A549 (cell line): ENCODE measurements around the gene CBR3.

Source experiments
- CEBPB ChIP-seq, 2 experiments: fragments of >200 bp in 1 of 2; sonication (Bioruptor Twin) in 1 of 2; formaldehyde crosslinking in 1 of 2; IDR thresholded peaks; 2 replicates each; pipeline ENCODE4 v1.6.1; 2012 to 2016
- EP300 ChIP-seq, 2 experiments: fragments of >200 bp; sonication (Bioruptor Twin); formaldehyde crosslinking; IDR thresholded peaks; 2 replicates in 1 of 2; 3 replicates in 1 of 2; pipeline ENCODE4 v1.6.1; 2016 to 2017
- FOSL2 ChIP-seq, 2 experiments: fragments of 450-650 bp in 1 of 2; fragments of >200 bp in 1 of 2; sonication (Bioruptor Twin) in 1 of 2; formaldehyde crosslinking; IDR thresholded peaks; 2 replicates each; pipeline versions ENCODE4 v1.5.0 to v1.6.1; 2016 to 2020; ENCODE audit warnings: mild to moderate bottlenecking in 1 of 2, moderate library complexity in 1 of 2
- FOXS1 ChIP-seq: fragments of 250-450 bp; sonication (Bioruptor Pico); IDR thresholded peaks from 2 replicates; pipeline ENCODE4 v1.5.0; 2020; ENCODE audit warnings: mild to moderate bottlenecking, moderate library complexity
- MAZ ChIP-seq: fragments of 150-350 bp; IDR thresholded peaks from 2 replicates; pipeline ENCODE4 v1.6.1; 2014; ENCODE audit warnings: antibody characterized with exemption, low read depth, low read length, borderline replicate concordance
- MYC ChIP-seq: IDR thresholded peaks from 2 replicates; pipeline ENCODE4 v1.6.1; 2012; ENCODE audit warnings: mild to moderate bottlenecking, inconsistent platforms, low read length, improper control_type of control experiment, borderline replicate concordance
- POLR2A ChIP-seq: IDR thresholded peaks from 2 replicates; pipeline ENCODE4 v1.6.1; 2012; ENCODE audit warnings: mild to moderate bottlenecking, low read length
- POLR2AphosphoS2 ChIP-seq: conservative IDR thresholded peaks from 2 replicates; pipeline ENCODE4 v1.6.1; 2012; ENCODE audit warnings: low read length, improper control_type of control experiment, inconsistent platforms
- TP53 ChIP-seq: fragments of 250-450 bp; sonication (Bioruptor Pico); IDR thresholded peaks from 2 replicates; pipeline ENCODE4 v1.5.0; 2021; ENCODE audit warnings: mild to moderate bottlenecking, moderate library complexity
- TF ChIP-seq, protein P1 (sequence below): fragments of >200 bp; sonication (Bioruptor Twin); formaldehyde crosslinking; IDR thresholded peaks from 3 replicates; pipeline ENCODE4 v1.5.1; 2016
- TF ChIP-seq, protein P2 (sequence below): fragments of 200-600 bp; sonication (generic); IDR thresholded peaks from 2 replicates; pipeline ENCODE4 v1.6.1; 2016; ENCODE audit warnings: antibody characterized with exemption, mild to moderate bottlenecking, moderate library complexity
- TF ChIP-seq, protein P3 (sequence below): fragments of 250-450 bp; sonication (Bioruptor Pico); IDR thresholded peaks from 2 replicates; pipeline ENCODE4 v1.5.0; 2021; ENCODE audit warnings: mild to moderate bottlenecking, moderate library complexity, borderline replicate concordance

DNA sequence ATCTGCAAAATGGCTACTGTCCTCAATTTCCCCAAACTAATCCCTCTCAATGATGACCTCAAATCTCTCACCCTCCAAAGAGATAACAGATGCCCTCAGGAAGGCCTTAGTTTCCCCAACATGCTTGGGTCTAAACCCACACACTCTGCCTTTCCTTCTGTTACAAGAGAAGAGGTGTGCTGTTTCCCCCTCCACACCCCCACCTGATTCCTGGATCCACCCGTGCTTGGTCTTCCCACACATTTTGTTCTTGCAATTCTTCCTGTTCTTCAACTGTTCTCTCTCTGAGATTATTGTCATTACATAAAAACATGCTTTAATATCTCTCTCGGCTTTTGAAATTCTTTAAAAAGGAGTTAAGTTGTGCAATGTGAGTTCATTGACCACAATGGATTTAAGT lies 5.7 kb upstream of the CBR3 start:
- TF ChIP-seq MYC (no peak), POLR2AphosphoS2 (no peak), TP53 (no peak), POLR2A (no peak), FOSL2 (IDR thresholded peaks at IDR 0.05) (no peak), FOSL2 (CRISPR knock-in tag; IDR thresholded peaks at IDR 0.05) (no peak), EP300 (IDR thresholded peaks at IDR 0.05) (no peak), CEBPB (IDR thresholded peaks at IDR 0.05) (no peak), FOXS1 (CRISPR knock-in tag) (no peak), MAZ (no peak)
- TF ChIP-seq, protein P1, sequence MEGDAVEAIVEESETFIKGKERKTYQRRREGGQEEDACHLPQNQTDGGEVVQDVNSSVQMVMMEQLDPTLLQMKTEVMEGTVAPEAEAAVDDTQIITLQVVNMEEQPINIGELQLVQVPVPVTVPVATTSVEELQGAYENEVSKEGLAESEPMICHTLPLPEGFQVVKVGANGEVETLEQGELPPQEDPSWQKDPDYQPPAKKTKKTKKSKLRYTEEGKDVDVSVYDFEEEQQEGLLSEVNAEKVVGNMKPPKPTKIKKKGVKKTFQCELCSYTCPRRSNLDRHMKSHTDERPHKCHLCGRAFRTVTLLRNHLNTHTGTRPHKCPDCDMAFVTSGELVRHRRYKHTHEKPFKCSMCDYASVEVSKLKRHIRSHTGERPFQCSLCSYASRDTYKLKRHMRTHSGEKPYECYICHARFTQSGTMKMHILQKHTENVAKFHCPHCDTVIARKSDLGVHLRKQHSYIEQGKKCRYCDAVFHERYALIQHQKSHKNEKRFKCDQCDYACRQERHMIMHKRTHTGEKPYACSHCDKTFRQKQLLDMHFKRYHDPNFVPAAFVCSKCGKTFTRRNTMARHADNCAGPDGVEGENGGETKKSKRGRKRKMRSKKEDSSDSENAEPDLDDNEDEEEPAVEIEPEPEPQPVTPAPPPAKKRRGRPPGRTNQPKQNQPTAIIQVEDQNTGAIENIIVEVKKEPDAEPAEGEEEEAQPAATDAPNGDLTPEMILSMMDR, result no peak
- TF ChIP-seq, protein P2, sequence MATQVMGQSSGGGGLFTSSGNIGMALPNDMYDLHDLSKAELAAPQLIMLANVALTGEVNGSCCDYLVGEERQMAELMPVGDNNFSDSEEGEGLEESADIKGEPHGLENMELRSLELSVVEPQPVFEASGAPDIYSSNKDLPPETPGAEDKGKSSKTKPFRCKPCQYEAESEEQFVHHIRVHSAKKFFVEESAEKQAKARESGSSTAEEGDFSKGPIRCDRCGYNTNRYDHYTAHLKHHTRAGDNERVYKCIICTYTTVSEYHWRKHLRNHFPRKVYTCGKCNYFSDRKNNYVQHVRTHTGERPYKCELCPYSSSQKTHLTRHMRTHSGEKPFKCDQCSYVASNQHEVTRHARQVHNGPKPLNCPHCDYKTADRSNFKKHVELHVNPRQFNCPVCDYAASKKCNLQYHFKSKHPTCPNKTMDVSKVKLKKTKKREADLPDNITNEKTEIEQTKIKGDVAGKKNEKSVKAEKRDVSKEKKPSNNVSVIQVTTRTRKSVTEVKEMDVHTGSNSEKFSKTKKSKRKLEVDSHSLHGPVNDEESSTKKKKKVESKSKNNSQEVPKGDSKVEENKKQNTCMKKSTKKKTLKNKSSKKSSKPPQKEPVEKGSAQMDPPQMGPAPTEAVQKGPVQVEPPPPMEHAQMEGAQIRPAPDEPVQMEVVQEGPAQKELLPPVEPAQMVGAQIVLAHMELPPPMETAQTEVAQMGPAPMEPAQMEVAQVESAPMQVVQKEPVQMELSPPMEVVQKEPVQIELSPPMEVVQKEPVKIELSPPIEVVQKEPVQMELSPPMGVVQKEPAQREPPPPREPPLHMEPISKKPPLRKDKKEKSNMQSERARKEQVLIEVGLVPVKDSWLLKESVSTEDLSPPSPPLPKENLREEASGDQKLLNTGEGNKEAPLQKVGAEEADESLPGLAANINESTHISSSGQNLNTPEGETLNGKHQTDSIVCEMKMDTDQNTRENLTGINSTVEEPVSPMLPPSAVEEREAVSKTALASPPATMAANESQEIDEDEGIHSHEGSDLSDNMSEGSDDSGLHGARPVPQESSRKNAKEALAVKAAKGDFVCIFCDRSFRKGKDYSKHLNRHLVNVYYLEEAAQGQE, result no peak
- TF ChIP-seq, protein P3, sequence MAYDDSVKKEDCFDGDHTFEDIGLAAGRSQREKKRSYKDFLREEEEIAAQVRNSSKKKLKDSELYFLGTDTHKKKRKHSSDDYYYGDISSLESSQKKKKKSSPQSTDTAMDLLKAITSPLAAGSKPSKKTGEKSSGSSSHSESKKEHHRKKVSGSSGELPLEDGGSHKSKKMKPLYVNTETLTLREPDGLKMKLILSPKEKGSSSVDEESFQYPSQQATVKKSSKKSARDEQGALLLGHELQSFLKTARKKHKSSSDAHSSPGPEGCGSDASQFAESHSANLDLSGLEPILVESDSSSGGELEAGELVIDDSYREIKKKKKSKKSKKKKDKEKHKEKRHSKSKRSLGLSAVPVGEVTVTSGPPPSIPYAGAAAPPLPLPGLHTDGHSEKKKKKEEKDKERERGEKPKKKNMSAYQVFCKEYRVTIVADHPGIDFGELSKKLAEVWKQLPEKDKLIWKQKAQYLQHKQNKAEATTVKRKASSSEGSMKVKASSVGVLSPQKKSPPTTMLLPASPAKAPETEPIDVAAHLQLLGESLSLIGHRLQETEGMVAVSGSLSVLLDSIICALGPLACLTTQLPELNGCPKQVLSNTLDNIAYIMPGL, result no peak
